K562 (cell line): ENCODE results near the gene CCM2. TPM values are rescaled to one million over a fixed set of nuclear protein-coding genes. Genes with fewer than 3 reads are reported as not detected.

ENCODE experiments used
- E2F5 ChIP-seq: sonication (generic); formaldehyde crosslinking; IDR thresholded peaks from 2 replicates; pipeline ENCODE4 v1.8.0; 2022; ENCODE audit warnings: mild to moderate bottlenecking, missing genetic modification reagents
- ETS2 ChIP-seq: IDR thresholded peaks from 2 replicates; pipeline ENCODE4 v1.6.1; 2016; ENCODE audit warnings: borderline replicate concordance, missing genetic modification characterization, mild to moderate bottlenecking, moderate library complexity, missing compliant biosample characterization; ENCODE audit not compliant: poor library complexity, severe bottlenecking
- PBX2 ChIP-seq, 2 experiments: IDR thresholded peaks in 1 of 2; conservative IDR thresholded peaks in 1 of 2; 2 replicates each; pipeline ENCODE4 v1.6.1; 2016; ENCODE audit warnings: low read depth in 2 of 2, mild to moderate bottlenecking in 1 of 2, missing compliant biosample characterization in 1 of 2, missing genetic modification characterization in 1 of 2, moderate library complexity in 1 of 2
- TFAP4 ChIP-seq: sonication (generic); formaldehyde crosslinking; IDR thresholded peaks from 2 replicates; pipeline ENCODE4 v1.8.0; 2022; ENCODE audit warnings: missing genetic modification reagents, mild to moderate bottlenecking, moderate library complexity, borderline replicate concordance
- ZBTB34 ChIP-seq: fragments of 250-450 bp; sonication (Bioruptor Pico); IDR thresholded peaks from 2 replicates; pipeline ENCODE4 v1.8.0; 2021; ENCODE audit warnings: mild to moderate bottlenecking, moderate library complexity
- polyA plus RNA-seq, 8 experiments: library from polyadenylated mRNA; depleted of rRNA in 4 of 8; stranded (reverse) in 5 of 8; unstranded in 3 of 8; fragments of >200 nt; fragmentation: Nextera tagmentation in 2 of 8; fragmentation: Illumina TruSeq in 1 of 8; extraction: Ambion mirVana in 2 of 8; extraction: Trizol in 1 of 8; gene quantifications; 2 replicates each; pipeline versions ENCODE4 v1.2.1 to v1.2.3, GENCODE V29; 2011 to 2014; ENCODE audit warnings: inconsistent platforms in 1 of 8, missing spikeins in 1 of 8
- total RNA-seq, 7 experiments: library from RNA; depleted of rRNA in 6 of 7; stranded (reverse); fragments of >200 nt in 6 of 7; fragmentation: Illumina TruSeq in 2 of 7; extraction: Trizol in 2 of 7; gene quantifications; 2 replicates each; pipeline versions ENCODE4 v1.2.1 to v1.2.3, GENCODE V29; 2011 to 2021; ENCODE audit warnings: low replicate concordance in 1 of 7

CCM2 gene
- total and polyA plus RNA-seq, 9 of the 15 experiments (the other 6 are each of a cell fraction or from before 2014, with no cell fraction given), result 0.41 to 38.6 (median 25.9) TPM

GRCh38 chr7:44994877-44995554, 5.0 kb upstream of the CCM2 start (continued):
- TF ChIP-seq ETS2 (tag) (no peak), PBX2 (CRISPR knock-in tag; IDR thresholded peaks at IDR 0.05; ENCODE audit: low read depth) (no peak; the same call in 1 of the 2 replicates), PBX2 (tag; conservative IDR thresholded peaks at IDR 0.05; ENCODE audit: low read depth) (peak; percentile 92), E2F5 (CRISPR knock-in tag) (no peak), TFAP4 (CRISPR knock-in tag) (0 out of 2 replicates have a peak, but pooled peaks have one; percentile 9), ZBTB34 (CRISPR knock-in tag) (no peak)
